H1 (cell line): Measurements from ENCODE around the gene BCO1. TPM values are rescaled to one million over a fixed set of nuclear protein-coding genes. Genes with fewer than 3 reads are reported as not detected.

ENCODE experiments used
- CTCF ChIA-PET: fragments of 300-600 bp; sonication (Branson Sonifier 250); formaldehyde crosslinking; loops from one replicate; lab custom pipeline; 2021; ENCODE audit not compliant: partially characterized antibody; lab: Charles Lee
- POLR2A ChIA-PET: fragments of 300-600 bp; sonication (Branson Sonifier 250); formaldehyde crosslinking; loops from one replicate; lab custom pipeline; 2021; ENCODE audit warnings: inconsistent platforms; ENCODE audit not compliant: partially characterized antibody; lab: Charles Lee
- DNase-seq, 2 experiments: peaks; one replicate each; pipeline versions ENCODE4 v3.0.0 to v3.0.0-alpha.2; 2010 to 2022; ENCODE audit warnings: low spot score in 2 of 2, low read depth in 1 of 2, mixed read lengths in 1 of 2
- FAIRE-seq: peaks from 2 replicates; lab custom pipeline; 2011; peaks lifted over from hg19 to GRCh38; lab: Jason Lieb, UNC
- H2AFZ ChIP-seq: 2 replicates; pipeline ENCODE4 v1.8.1; 2012; ENCODE audit warnings: low read length, inconsistent platforms
- H2AK5ac ChIP-seq: 2 replicates; pipeline ENCODE4 v1.6.1; 2013; ENCODE audit warnings: low read depth, low read length
- H2BK120ac ChIP-seq: replicated peaks from 2 replicates; pipeline ENCODE3; 2013; ENCODE audit warnings: low read depth, low read length, inconsistent platforms
- H2BK12ac ChIP-seq: 2 replicates; pipeline ENCODE4 v1.6.1; 2013; ENCODE audit warnings: low read depth, low read length
- H2BK15ac ChIP-seq: 2 replicates; pipeline ENCODE4 v1.6.1; 2013; ENCODE audit warnings: low read length
- H2BK20ac ChIP-seq: 2 replicates; pipeline ENCODE4 v1.6.1; 2013; ENCODE audit warnings: low read length
- H2BK5ac ChIP-seq: 2 replicates; pipeline ENCODE4 v1.6.1; 2013; ENCODE audit warnings: low read depth, low read length
- H3K14ac ChIP-seq: 2 replicates; pipeline ENCODE4 v1.6.1; 2013; ENCODE audit warnings: inconsistent platforms; ENCODE audit not compliant: insufficient read length
- H3K18ac ChIP-seq: 2 replicates; pipeline ENCODE4 v1.6.1; 2013; ENCODE audit warnings: low read length; ENCODE audit errors: extremely low read depth
- H3K23ac ChIP-seq: 2 replicates; pipeline ENCODE4 v1.6.1; 2013; ENCODE audit warnings: inconsistent platforms; ENCODE audit not compliant: insufficient read length
- H3K23me2 ChIP-seq: 2 replicates; pipeline ENCODE4 v1.6.1; 2013; ENCODE audit warnings: low read depth, low read length
- H3K27ac ChIP-seq: 2 replicates; pipeline ENCODE4 v1.6.1; 2011; ENCODE audit warnings: low read depth, low read length, inconsistent platforms
- H3K27me3 ChIP-seq, 4 experiments: replicated peaks in 1 of 4; 1 replicate in 1 of 4; 2 replicates in 3 of 4; pipeline versions ENCODE4 v1.6.1 to v1.8.1; 2011 to 2013; ENCODE audit warnings: low read length in 3 of 4, mild to moderate bottlenecking in 3 of 4, inconsistent platforms in 2 of 4, mixed read lengths in 2 of 4, moderate library complexity in 1 of 4; ENCODE audit not compliant: control insufficient read depth in 3 of 4, insufficient read depth in 3 of 4; ENCODE audit errors: extremely low read depth in 1 of 4
- H3K36me3 ChIP-seq, 4 experiments: 2 replicates each; pipeline versions ENCODE4 v1.6.1 to v1.8.1; 2011 to 2013; ENCODE audit warnings: mild to moderate bottlenecking in 4 of 4, low read length in 3 of 4, moderate library complexity in 2 of 4, control low read depth in 1 of 4, inconsistent platforms in 1 of 4; ENCODE audit not compliant: insufficient read depth in 4 of 4, control insufficient read depth in 2 of 4
- H3K4ac ChIP-seq: replicated peaks from 2 replicates; pipeline ENCODE3; 2013; ENCODE audit warnings: low read length, low read depth, mixed read lengths, inconsistent platforms; ENCODE audit not compliant: insufficient read length
- H3K4me1 ChIP-seq, 4 experiments: replicated peaks in 1 of 4; 1 replicate in 1 of 4; 2 replicates in 3 of 4; pipeline versions ENCODE4 v1.6.1 to v1.8.1; 2011 to 2013; ENCODE audit warnings: low read length in 3 of 4, inconsistent platforms in 2 of 4, mixed read lengths in 1 of 4; ENCODE audit not compliant: insufficient read depth in 4 of 4, control insufficient read depth in 3 of 4
- H3K4me2 ChIP-seq, 2 experiments: 2 replicates each; pipeline versions ENCODE4 v1.6.1 to v1.8.1; 2011 to 2013; ENCODE audit warnings: low read depth in 2 of 2, low read length in 2 of 2, control low read depth in 1 of 2, inconsistent platforms in 1 of 2, mild to moderate bottlenecking in 1 of 2; ENCODE audit not compliant: insufficient read depth in 1 of 2
- H3K4me3 ChIP-seq, 4 experiments: fragments of 200-600, 300-600 bp in 1 of 4; sonication (generic), shearing (Covaris generic), sonication (Bioruptor Twin) in 1 of 4; 2 replicates each; pipeline versions ENCODE4 v1.5.1 to v1.8.1; 2011 to 2016; ENCODE audit warnings: low read length in 4 of 4, low read depth in 3 of 4, control low read depth in 2 of 4, inconsistent platforms in 2 of 4, mild to moderate bottlenecking in 2 of 4, mixed read lengths in 1 of 4, moderate library complexity in 1 of 4; ENCODE audit not compliant: insufficient read depth in 2 of 4; ENCODE audit errors: extremely low read depth in 1 of 4
- H3K56ac ChIP-seq: replicated peaks from 2 replicates; pipeline ENCODE3; 2013; ENCODE audit warnings: low read depth, mild to moderate bottlenecking, mixed read lengths, low read length, inconsistent platforms; ENCODE audit not compliant: insufficient read length
- H3K79me1 ChIP-seq: 2 replicates; pipeline ENCODE4 v1.6.1; 2013; ENCODE audit warnings: low read depth, low read length, control low read depth
- H3K79me2 ChIP-seq, 2 experiments: 2 replicates each; pipeline versions ENCODE4 v1.6.1 to v1.8.1; 2012 to 2013; ENCODE audit warnings: low read length in 2 of 2, mild to moderate bottlenecking in 2 of 2, inconsistent platforms in 1 of 2; ENCODE audit not compliant: insufficient read depth in 2 of 2, control insufficient read depth in 1 of 2
- H3K9ac ChIP-seq, 4 experiments: replicated peaks in 1 of 4; 1 replicate in 1 of 4; 2 replicates in 3 of 4; pipeline versions ENCODE4 v1.6.1 to v1.8.1; 2011 to 2013; ENCODE audit warnings: low read depth in 3 of 4, low read length in 3 of 4, control low read depth in 2 of 4, mild to moderate bottlenecking in 2 of 4, moderate library complexity in 2 of 4, inconsistent platforms in 1 of 4; ENCODE audit errors: extremely low read depth in 1 of 4
- H3K9me3 ChIP-seq, 2 experiments: 2 replicates each; pipeline versions ENCODE4 v1.6.1 to v1.8.1; 2012 to 2013; ENCODE audit warnings: mild to moderate bottlenecking in 2 of 2, moderate library complexity in 2 of 2, control low read depth in 1 of 2, inconsistent platforms in 1 of 2, low read depth in 1 of 2, low read length in 1 of 2, mixed read lengths in 1 of 2; ENCODE audit not compliant: insufficient read depth in 2 of 2
- H4K20me1 ChIP-seq, 2 experiments: replicated peaks in 1 of 2; 2 replicates each; pipeline versions ENCODE3 to v1.8.1; 2011 to 2013; ENCODE audit warnings: inconsistent platforms in 2 of 2, low read length in 2 of 2, mild to moderate bottlenecking in 1 of 2; ENCODE audit not compliant: insufficient read depth in 2 of 2, control insufficient read depth in 1 of 2
- H4K5ac ChIP-seq: 2 replicates; pipeline ENCODE4 v1.6.1; 2013; ENCODE audit warnings: low read length, low read depth, mixed read lengths, inconsistent platforms; ENCODE audit not compliant: insufficient read length
- H4K8ac ChIP-seq: 2 replicates; pipeline ENCODE4 v1.8.0; 2013; ENCODE audit warnings: mild to moderate bottlenecking, moderate library complexity, low read length, inconsistent platforms; ENCODE audit not compliant: insufficient read depth; ENCODE audit errors: extremely low read depth
- H4K91ac ChIP-seq: replicated peaks from 2 replicates; pipeline ENCODE3; 2013; ENCODE audit warnings: low read length, mixed read lengths, inconsistent platforms; ENCODE audit not compliant: insufficient read length
- FOSL1 ChIP-seq: IDR thresholded peaks from 2 replicates; pipeline ENCODE4 v1.6.1; 2011; ENCODE audit warnings: mild to moderate bottlenecking, low read depth, low read length, moderate library complexity; ENCODE audit not compliant: insufficient read depth
- MAFK ChIP-seq: IDR thresholded peaks from 2 replicates; pipeline ENCODE4 v1.6.1; 2012; ENCODE audit warnings: low read depth, mild to moderate bottlenecking, improper control_type of control experiment, low read length
- USF2 ChIP-seq: IDR thresholded peaks from 2 replicates; pipeline ENCODE4 v1.6.1; 2011; ENCODE audit warnings: low read length, improper control_type of control experiment
- YY1 ChIP-seq: IDR thresholded peaks from 2 replicates; pipeline ENCODE4 v1.6.1; 2011; ENCODE audit warnings: low read depth, mild to moderate bottlenecking, low read length
- WGBS, 2 experiments: shearing (Covaris generic) in 1 of 2; methylation state at CpG; one replicate each; pipeline versions ENCODE4 v1.1.6 to v1.1.7; 2013 to 2015; ENCODE audit warnings: low lambda C conversion rate in 2 of 2, mixed read lengths in 2 of 2, inconsistent platforms in 1 of 2, low coverage in 1 of 2, missing lambda C conversion rate in 1 of 2; ENCODE audit not compliant: insufficient replicate concordance in 2 of 2, insufficient coverage in 1 of 2, insufficient read length in 1 of 2; ENCODE audit errors: extremely low coverage in 1 of 2, missing lambda C conversion rate in 1 of 2; 5-methylcytosine and 5-hydroxymethylcytosine counted together
- polyA plus RNA-seq, 7 experiments: library from polyadenylated mRNA; depleted of rRNA in 3 of 7; stranded (reverse) in 5 of 7; unstranded in 2 of 7; fragments of >200 nt in 5 of 7; fragments of 200-250 nt in 2 of 7; gene quantifications; 1 replicate in 5 of 7; 2 replicates in 1 of 7; 4 replicates in 1 of 7; pipeline versions ENCODE4 v1.2.1 to v1.2.3, GENCODE V29; 2011 to 2013; ENCODE audit warnings: missing spikeins in 2 of 7, mixed read lengths in 2 of 7
- total RNA-seq: library from RNA; stranded (reverse); fragmentation: NEBNext Ultra II Directional; extraction: Animal tissue kit (Norgen Biotek cat#: 25700); gene quantifications from 2 replicates; pipeline ENCODE4 v1.2.1, GENCODE V29; 2021
- TF ChIP-seq, protein P1 (sequence below): IDR thresholded peaks from 2 replicates; pipeline ENCODE4 v1.6.1; 2012; ENCODE audit warnings: inconsistent platforms

The BCO1 gene
- total and polyA plus RNA-seq, 2 of the 8 experiments (the other 6 are each of a cell fraction or from before 2014, with no cell fraction given) = 0.21 TPM; not detected in 1

- Histone ChIP-seq H2BK15ac (no peak overlapping the region), H3K4me2 (no peak overlapping the region), H2AFZ (peak overlapping the region; percentile 71; the same call in 1 of the 2 replicates)
Measured at GRCh38 chr16:81190667-81191066, 47.8 kb upstream of the BCO1 start.

More at GRCh38 chr16:81190667-81191066, 47.8 kb upstream of the BCO1 start:
- H2BK5ac ChIP-seq = no peak overlapping the region
- H2AK5ac ChIP-seq = no peak overlapping the region
- H3K36me3 ChIP-seq = no peaks in the 10 kb centered on the region
- H3K9ac ChIP-seq = no peak overlapping the region
- no peak overlapping the region for H2BK12ac ChIP-seq
- H3K27me3 ChIP-seq = no peaks in the 10 kb centered on the region
- H3K79me2 ChIP-seq = no peaks in the 10 kb centered on the region
- no peak overlapping the region for H4K8ac ChIP-seq
- ChIA-PET POLR2A (interaction anchor here (1.3 to 2.0 kb wide), 2 partner anchors 10 to 57 kb away, joined by 3 to 9 read pairs; no protein-coding TSS in a partner anchor), CTCF (interaction anchor here (1.1 to 2.5 kb wide), 6 partner anchors 11 to 70 kb away, joined by 3 to 13 read pairs (median 7); no protein-coding TSS in a partner anchor)
- H3K56ac ChIP-seq = no peak overlapping the region
- H3K18ac ChIP-seq = no peak overlapping the region
- H4K5ac ChIP-seq = no peak overlapping the region
- H2BK120ac ChIP-seq = no peak overlapping the region
- FAIRE-seq = no peak
- no peak overlapping the region for H3K27ac ChIP-seq
- H4K20me1 ChIP-seq = no peaks in the 10 kb centered on the region
- DNase-seq = no peak
- no peak overlapping the region for H3K4me3 ChIP-seq
- TF ChIP-seq, protein P1, sequence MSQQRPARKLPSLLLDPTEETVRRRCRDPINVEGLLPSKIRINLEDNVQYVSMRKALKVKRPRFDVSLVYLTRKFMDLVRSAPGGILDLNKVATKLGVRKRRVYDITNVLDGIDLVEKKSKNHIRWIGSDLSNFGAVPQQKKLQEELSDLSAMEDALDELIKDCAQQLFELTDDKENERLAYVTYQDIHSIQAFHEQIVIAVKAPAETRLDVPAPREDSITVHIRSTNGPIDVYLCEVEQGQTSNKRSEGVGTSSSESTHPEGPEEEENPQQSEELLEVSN = no peak
- TF ChIP-seq MAFK (no peak), YY1 (no peak), USF2 (no peak), FOSL1 (no peak)
- no peaks in the 10 kb centered on the region for H3K9me3 ChIP-seq
- H3K23ac ChIP-seq = no peak overlapping the region
- H3K79me1 ChIP-seq = no peaks in the 10 kb centered on the region
- no peak overlapping the region for H3K4ac ChIP-seq
- H4K91ac ChIP-seq = no peak overlapping the region
- WGBS, 2 experiments = 61% methylated on average over 3 of the region's 3 CpGs; no CpG with 5 or more reads in 1 of the 2 experiments
- no peaks in the 10 kb centered on the region for H3K4me1 ChIP-seq
- no peak overlapping the region for H3K14ac ChIP-seq
- H2BK20ac ChIP-seq = no peak overlapping the region
- H3K23me2 ChIP-seq = no peaks in the 10 kb centered on the region
